H9 (cell line): Measurements from ENCODE around the gene SSNA1. TPM values are rescaled to one million over a fixed set of nuclear protein-coding genes. Genes with fewer than 3 reads are reported as not detected.
A peak's percentile ranks its signal among the peaks of the same experiment; 100 is the strongest.

Experiments
- DNase-seq: peaks from one replicate; pipeline ENCODE4 v3.0.0-alpha.2; 2017
- H2AFZ ChIP-seq: one replicate; pipeline ENCODE4 v1.6.1; 2013; ENCODE audit warnings: mild to moderate bottlenecking, low read length, control low read depth, moderate library complexity
- H2AK5ac ChIP-seq: 2 replicates; pipeline ENCODE4 v1.6.1; 2013; ENCODE audit warnings: low read length, control low read depth, mixed read lengths; ENCODE audit not compliant: insufficient read length
- H2BK120ac ChIP-seq: one replicate; pipeline ENCODE4 v1.6.1; 2013; ENCODE audit warnings: low read depth, mild to moderate bottlenecking, low read length, control low read depth, inconsistent platforms; ENCODE audit not compliant: poor library complexity, severe bottlenecking
- H2BK12ac ChIP-seq: 2 replicates; pipeline ENCODE4 v1.6.1; 2013; ENCODE audit warnings: low read length, control low read depth, mixed read lengths, low read depth; ENCODE audit not compliant: insufficient read length
- H2BK15ac ChIP-seq: 2 replicates; pipeline ENCODE4 v1.6.1; 2013; ENCODE audit warnings: low read depth, low read length, control low read depth
- H2BK20ac ChIP-seq: one replicate; pipeline ENCODE4 v1.6.1; 2013; ENCODE audit warnings: low read depth, mild to moderate bottlenecking, low read length, control low read depth, inconsistent platforms; ENCODE audit not compliant: poor library complexity, severe bottlenecking
- H2BK5ac ChIP-seq: 2 replicates; pipeline ENCODE4 v1.6.1; 2013; ENCODE audit warnings: low read length, control low read depth, mixed read lengths; ENCODE audit not compliant: insufficient read length
- H3K14ac ChIP-seq: 2 replicates; pipeline ENCODE4 v1.6.1; 2013; ENCODE audit warnings: low read length, control low read depth; ENCODE audit not compliant: insufficient read depth
- H3K18ac ChIP-seq: 2 replicates; pipeline ENCODE4 v1.6.1; 2013; ENCODE audit warnings: low read depth, mild to moderate bottlenecking, mixed read lengths, low read length, control low read depth; ENCODE audit not compliant: insufficient read length
- H3K23ac ChIP-seq: 2 replicates; pipeline ENCODE4 v1.6.1; 2013; ENCODE audit warnings: low read length, control low read depth, mixed read lengths, low read depth; ENCODE audit not compliant: insufficient read length
- H3K23me2 ChIP-seq: 2 replicates; pipeline ENCODE4 v1.6.1; 2013; ENCODE audit warnings: low read depth, mild to moderate bottlenecking, mixed read lengths, low read length, control low read depth; ENCODE audit not compliant: insufficient read length, poor library complexity, severe bottlenecking
- H3K27ac ChIP-seq: 2 replicates; pipeline ENCODE4 v1.5.1; 2013; ENCODE audit warnings: low read length, control low read depth, mixed read lengths, low read depth; ENCODE audit not compliant: insufficient read length
- H3K27me3 ChIP-seq: 2 replicates; pipeline ENCODE4 v1.6.1; 2013; ENCODE audit warnings: low read length, control low read depth, inconsistent platforms; ENCODE audit not compliant: insufficient read depth
- H3K4ac ChIP-seq: 2 replicates; pipeline ENCODE4 v1.6.1; 2013; ENCODE audit warnings: low read depth, mild to moderate bottlenecking, control low read depth, inconsistent platforms, low read length, moderate library complexity
- H3K4me1 ChIP-seq: 2 replicates; pipeline ENCODE4 v1.6.1; 2013; ENCODE audit warnings: low read length, control low read depth, inconsistent platforms; ENCODE audit not compliant: insufficient read depth
- H3K4me2 ChIP-seq: 2 replicates; pipeline ENCODE4 v1.6.1; 2013; ENCODE audit warnings: low read length, control low read depth, mixed read lengths; ENCODE audit not compliant: insufficient read length, insufficient read depth
- H3K56ac ChIP-seq: 2 replicates; pipeline ENCODE4 v1.6.1; 2013; ENCODE audit warnings: low read depth, mild to moderate bottlenecking, mixed read lengths, low read length, control low read depth; ENCODE audit not compliant: insufficient read length
- H3K79me1 ChIP-seq: 2 replicates; pipeline ENCODE4 v1.6.1; 2013; ENCODE audit warnings: low read depth, mild to moderate bottlenecking, moderate library complexity, low read length, control low read depth, inconsistent platforms; ENCODE audit not compliant: insufficient read depth, poor library complexity, severe bottlenecking
- H3K79me2 ChIP-seq: 2 replicates; pipeline ENCODE4 v1.6.1; 2013; ENCODE audit warnings: low read length, control low read depth, inconsistent platforms; ENCODE audit not compliant: insufficient read depth
- H3K9ac ChIP-seq: 2 replicates; pipeline ENCODE4 v1.6.1; 2013; ENCODE audit warnings: low read length, control low read depth, mixed read lengths; ENCODE audit not compliant: insufficient read length; ENCODE audit errors: extremely low read depth
- H3K9me3 ChIP-seq: one replicate; pipeline ENCODE4 v1.6.1; 2013; ENCODE audit warnings: low read depth, low read length, inconsistent platforms; ENCODE audit not compliant: control insufficient read depth
- H3T11ph ChIP-seq: one replicate; pipeline ENCODE4 v1.6.1; 2013; ENCODE audit warnings: mild to moderate bottlenecking, low read length, control low read depth, inconsistent platforms
- H4K20me1 ChIP-seq: one replicate; pipeline ENCODE4 v1.6.1; 2013; ENCODE audit not compliant: control insufficient read depth, insufficient read length, insufficient read depth
- H4K5ac ChIP-seq: 2 replicates; pipeline ENCODE4 v1.6.1; 2013; ENCODE audit warnings: low read depth, mild to moderate bottlenecking, mixed read lengths, low read length, control low read depth; ENCODE audit not compliant: insufficient read length
- H4K8ac ChIP-seq: replicated peaks from 2 replicates; pipeline ENCODE4 v1.6.1; 2013; ENCODE audit warnings: low read length, control low read depth, mixed read lengths, low read depth; ENCODE audit not compliant: insufficient read length
- H4K91ac ChIP-seq: 2 replicates; pipeline ENCODE4 v1.6.1; 2013; ENCODE audit warnings: low read depth, mild to moderate bottlenecking, moderate library complexity, mixed read lengths, low read length, control low read depth; ENCODE audit not compliant: insufficient read length
- H3K27ac Mint-ChIP-seq, 3 experiments: 2 replicates in 2 of 3; 3 replicates in 1 of 3; pipeline ENCODE4 v1.8.0; 2020 to 2021; ENCODE audit warnings: mixed read lengths in 3 of 3, mild to moderate bottlenecking in 1 of 3, moderate library complexity in 1 of 3
- H3K27me3 Mint-ChIP-seq: 2 replicates; pipeline ENCODE4 v1.8.0; 2021; ENCODE audit warnings: low read depth, mild to moderate bottlenecking, moderate library complexity, mixed read lengths
- H3K36me3 Mint-ChIP-seq, 3 experiments: 2 replicates in 2 of 3; 3 replicates in 1 of 3; pipeline ENCODE4 v1.8.0; 2020 to 2021; ENCODE audit warnings: low read depth in 3 of 3, mixed read lengths in 3 of 3; ENCODE audit not compliant: insufficient read depth in 1 of 3
- H3K4me1 Mint-ChIP-seq, 2 experiments: 2 replicates each; pipeline ENCODE4 v1.8.0; 2020; ENCODE audit warnings: mixed read lengths in 2 of 2
- H3K4me3 Mint-ChIP-seq, 2 experiments: 2 replicates in 1 of 2; 3 replicates in 1 of 2; pipeline ENCODE4 v1.8.0; 2020 to 2021; ENCODE audit warnings: mild to moderate bottlenecking in 2 of 2, mixed read lengths in 2 of 2, moderate library complexity in 1 of 2
- H3K9me3 Mint-ChIP-seq, 2 experiments: 2 replicates in 1 of 2; 3 replicates in 1 of 2; pipeline ENCODE4 v1.8.0; 2020; ENCODE audit warnings: mild to moderate bottlenecking in 2 of 2, mixed read lengths in 2 of 2, moderate library complexity in 1 of 2
- CTCF ChIP-seq: fragments of 200-600 bp; sonication (generic); conservative IDR thresholded peaks from 3 replicates; pipeline ENCODE4 v1.8.0; 2021; ENCODE audit warnings: antibody characterized with exemption, mild to moderate bottlenecking
- WGBS: extraction: QIAGEN DNeasy Blood & Tissue Kit; methylation state at CpG from one replicate; pipeline ENCODE4 v1.1.7; 2013; ENCODE audit warnings: missing lambda C conversion rate, low lambda C conversion rate, mixed read lengths; ENCODE audit not compliant: insufficient read length; ENCODE audit errors: extremely low coverage; 5-methylcytosine and 5-hydroxymethylcytosine counted together
- total RNA-seq: library from RNA; stranded (reverse); gene quantifications from 2 replicates; pipeline ENCODE4 v1.2.1, GENCODE V29; 2021

Gene SSNA1
- total RNA-seq, 1 experiment from 2014 or later = 69.2 TPM

GRCh38 chr9:137194909-137195308, 6.4 kb downstream of the SSNA1 start:
- Mint-ChIP-seq H3K27ac (peak overlapping the region in 2 of 3 experiments; percentile 18 to 55; a peak in 1 of 7 replicates), H3K4me3 (no peak overlapping the region), H3K27me3 (peaks cover 2% of the 10 kb centered on the region; the same call in 1 of the 2 replicates), H3K9me3 (no peaks in the 10 kb centered on the region), H3K4me1 (peaks cover 5 to 16% of the 10 kb centered on the region in 2 experiments; a peak in 3 of 4 replicates), H3K36me3 (peaks cover 5 to 15% (median 9%) of the 10 kb centered on the region in 3 experiments; a peak in 5 of 7 replicates)
- Histone ChIP-seq H3K27me3 (no peaks in the 10 kb centered on the region), H3K79me2 (no peaks in the 10 kb centered on the region), H2BK12ac (no peak overlapping the region), H2BK15ac (no peak overlapping the region), H3K23ac (no peak overlapping the region), H3K14ac (no peak overlapping the region; the same call in 1 of the 2 replicates), H4K20me1 (no peaks in the 10 kb centered on the region), H3K27ac (no peak overlapping the region), H3K4ac (no peak overlapping the region), H3K9ac (no peak overlapping the region), H2AK5ac (no peak overlapping the region), H3K18ac (no peak overlapping the region), H3K79me1 (peaks cover 3% of the 10 kb centered on the region), H3T11ph (no peak overlapping the region), H2BK5ac (no peak overlapping the region), H4K8ac (no peak overlapping the region), H4K5ac (no peak overlapping the region), H2AFZ (no peak overlapping the region), H2BK20ac (no peak overlapping the region), H3K4me2 (no peak overlapping the region), H3K4me1 (no peaks in the 10 kb centered on the region), H4K91ac (no peak overlapping the region), H3K9me3 (no peaks in the 10 kb centered on the region), H2BK120ac (no peak overlapping the region), H3K23me2 (no peaks in the 10 kb centered on the region), H3K56ac (no peak overlapping the region)
- no CpG with 5 or more reads among the region's 10 CpGs for WGBS
- TF ChIP-seq CTCF = no peak
- no peak for DNase-seq
